Measurements from ENCODE around the gene EIF1B.

GRCh38 chr3:40262331-40262730 is 47.2 kb upstream of the EIF1B start:
- TF ChIP-seq CTCF (IDR thresholded peaks at IDR 0.05 in 8 of 11, conservative IDR thresholded peaks at IDR 0.05 in 3 of 11) = no peak
- no peak for TF ChIP-seq POLR2A (IDR thresholded peaks at IDR 0.05)

Measured in spleen (tissue), 7 donors.